MM.1S (cell line): Measurements from ENCODE around the gene ADAMTSL1.

Experiments used
- DNase-seq: peaks from one replicate; pipeline ENCODE4 v3.0.0-alpha.2; 2015
- H2AFZ ChIP-seq: fragments of 300-600 bp; sonication (generic); 2 replicates; pipeline ENCODE4 v1.6.0; 2016; ENCODE audit warnings: antibody characterized with exemption, low read length
- H3F3A ChIP-seq: fragments of 300-600 bp; sonication (generic); 2 replicates; pipeline ENCODE4 v1.6.1; 2016; ENCODE audit warnings: mild to moderate bottlenecking, antibody characterized with exemption, low read length, moderate library complexity, mixed read lengths; ENCODE audit not compliant: insufficient read depth
- H3K27ac ChIP-seq: fragments of 300-600 bp; sonication (generic); 2 replicates; pipeline ENCODE4 v1.5.1; 2016; ENCODE audit warnings: mild to moderate bottlenecking, low read length
- H3K27me3 ChIP-seq: fragments of 300-600 bp; sonication (generic); replicated peaks from 2 replicates; pipeline ENCODE4 v1.6.0; 2016; ENCODE audit warnings: low read length; ENCODE audit not compliant: insufficient read depth
- H3K36me3 ChIP-seq: fragments of 300-600 bp; sonication (generic); replicated peaks from 2 replicates; pipeline ENCODE4 v1.6.1; 2016; ENCODE audit warnings: mild to moderate bottlenecking, low read length, mixed read lengths; ENCODE audit not compliant: insufficient read depth
- H3K4me1 ChIP-seq: fragments of 300-600 bp; sonication (generic); 2 replicates; pipeline ENCODE4 v1.6.1; 2016; ENCODE audit warnings: low read length, mixed read lengths
- H3K4me2 ChIP-seq: fragments of 300-600 bp; sonication (generic); 2 replicates; pipeline ENCODE4 v1.6.0; 2016; ENCODE audit warnings: low read depth, low read length
- H3K4me3 ChIP-seq: fragments of 300-600 bp; sonication (generic); 2 replicates; pipeline ENCODE4 v1.5.1; 2016; ENCODE audit warnings: low read length, mixed read lengths
- H3K79me2 ChIP-seq: fragments of 300-600 bp; sonication (generic); 2 replicates; pipeline ENCODE4 v1.6.1; 2016; ENCODE audit warnings: mixed run types, low read length, mixed read lengths
- H3K9ac ChIP-seq: fragments of 300-600 bp; sonication (generic); 2 replicates; pipeline ENCODE4 v1.6.1; 2016; ENCODE audit warnings: low read length, mixed read lengths
- H3K9me2 ChIP-seq: fragments of 300-600 bp; sonication (generic); replicated peaks from 2 replicates; pipeline ENCODE4 v1.6.1; 2016; ENCODE audit warnings: mild to moderate bottlenecking, low read length, mixed read lengths; ENCODE audit not compliant: insufficient read depth
- H3K9me3 ChIP-seq: fragments of 300-600 bp; sonication (generic); replicated peaks from 2 replicates; pipeline ENCODE4 v1.6.1; 2016; ENCODE audit warnings: mild to moderate bottlenecking, low read length, mixed read lengths; ENCODE audit not compliant: insufficient read depth
- H4K20me1 ChIP-seq: fragments of 300-600 bp; sonication (generic); 2 replicates; pipeline ENCODE4 v1.6.1; 2016; ENCODE audit warnings: mild to moderate bottlenecking, low read length, moderate library complexity, mixed read lengths; ENCODE audit not compliant: insufficient read depth
- EZH2 ChIP-seq: fragments of 300-600 bp; sonication (generic); optimal IDR thresholded peaks from 2 replicates; pipeline ENCODE3; 2017; ENCODE audit warnings: low read depth, mild to moderate bottlenecking, antibody characterized with exemption, low read length, mixed read lengths
- EZH2phosphoT487 ChIP-seq: fragments of 300-600 bp; sonication (generic); IDR thresholded peaks from 2 replicates; pipeline ENCODE4 v1.6.1; 2018; ENCODE audit warnings: antibody characterized with exemption, low read length
- TF ChIP-seq, protein P1 (sequence below): fragments of 300-600 bp; sonication (generic); IDR thresholded peaks from 2 replicates; pipeline ENCODE4 v1.5.1; 2016; ENCODE audit warnings: antibody characterized with exemption, low read length, mixed read lengths

The ADAMTSL1 gene

DNA sequence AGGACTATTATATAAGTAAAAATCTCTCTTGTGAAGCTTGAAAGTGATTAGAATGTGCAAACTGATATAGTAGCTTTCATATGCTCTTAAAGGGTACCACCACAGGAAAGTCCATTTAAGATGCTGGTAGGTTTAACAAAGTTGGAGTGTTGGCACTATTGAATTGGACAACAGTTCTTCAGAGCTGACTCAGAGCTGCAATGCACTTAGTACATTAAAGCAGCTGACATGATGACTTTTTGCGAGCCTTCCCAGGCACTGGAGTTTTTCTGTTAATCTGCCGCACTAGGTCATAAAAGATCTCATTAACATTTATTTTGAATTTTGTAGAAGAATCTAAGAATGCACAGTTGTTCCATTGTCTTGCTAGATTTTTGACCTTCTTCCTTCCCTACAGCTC is 243.8 kb downstream of the ADAMTSL1 start:
- Histone ChIP-seq H3K27ac (no peak overlapping the region), H3K9me2 (no peaks in the 10 kb centered on the region), H3K4me3 (no peak overlapping the region), H3F3A (no peaks in the 10 kb centered on the region), H3K4me2 (no peak overlapping the region), H4K20me1 (no peaks in the 10 kb centered on the region), H3K9me3 (no peaks in the 10 kb centered on the region), H3K79me2 (no peaks in the 10 kb centered on the region), H3K36me3 (no peaks in the 10 kb centered on the region), H3K4me1 (no peaks in the 10 kb centered on the region), H3K9ac (no peak overlapping the region), H2AFZ (no peak overlapping the region), H3K27me3 (no peaks in the 10 kb centered on the region)
- no peak for DNase-seq
- TF ChIP-seq EZH2phosphoT487, result no peak
- TF ChIP-seq EZH2, result no peak

DNA sequence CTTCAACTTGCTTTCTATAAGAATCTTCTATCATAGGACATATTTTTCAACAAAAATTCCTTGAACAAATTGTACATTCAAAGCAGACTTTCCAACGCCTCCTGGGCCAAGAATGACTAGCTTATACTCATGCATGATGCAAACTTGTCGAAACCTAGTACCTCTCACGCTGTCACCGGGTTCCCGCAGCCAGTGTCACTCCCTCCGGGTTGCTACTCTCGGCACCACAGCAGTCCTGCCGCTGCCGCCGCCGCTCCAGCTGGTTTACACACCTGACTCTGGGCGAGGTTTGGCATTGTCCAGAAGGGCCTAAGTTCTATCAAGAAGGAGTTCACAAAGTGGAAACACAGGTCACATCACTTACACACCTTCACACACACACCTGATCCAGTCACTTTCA is 244.4 kb downstream of the ADAMTSL1 start:
- Histone ChIP-seq H3K9ac (no peak overlapping the region), H3K4me3 (no peak overlapping the region), H4K20me1 (no peaks in the 10 kb centered on the region), H3K4me2 (no peak overlapping the region), H3K36me3 (no peaks in the 10 kb centered on the region), H3K9me3 (no peaks in the 10 kb centered on the region), H3K27me3 (no peaks in the 10 kb centered on the region), H3F3A (no peaks in the 10 kb centered on the region), H2AFZ (no peak overlapping the region), H3K79me2 (no peaks in the 10 kb centered on the region), H3K27ac (no peak overlapping the region), H3K9me2 (no peaks in the 10 kb centered on the region), H3K4me1 (no peaks in the 10 kb centered on the region)
- TF ChIP-seq, protein P1, sequence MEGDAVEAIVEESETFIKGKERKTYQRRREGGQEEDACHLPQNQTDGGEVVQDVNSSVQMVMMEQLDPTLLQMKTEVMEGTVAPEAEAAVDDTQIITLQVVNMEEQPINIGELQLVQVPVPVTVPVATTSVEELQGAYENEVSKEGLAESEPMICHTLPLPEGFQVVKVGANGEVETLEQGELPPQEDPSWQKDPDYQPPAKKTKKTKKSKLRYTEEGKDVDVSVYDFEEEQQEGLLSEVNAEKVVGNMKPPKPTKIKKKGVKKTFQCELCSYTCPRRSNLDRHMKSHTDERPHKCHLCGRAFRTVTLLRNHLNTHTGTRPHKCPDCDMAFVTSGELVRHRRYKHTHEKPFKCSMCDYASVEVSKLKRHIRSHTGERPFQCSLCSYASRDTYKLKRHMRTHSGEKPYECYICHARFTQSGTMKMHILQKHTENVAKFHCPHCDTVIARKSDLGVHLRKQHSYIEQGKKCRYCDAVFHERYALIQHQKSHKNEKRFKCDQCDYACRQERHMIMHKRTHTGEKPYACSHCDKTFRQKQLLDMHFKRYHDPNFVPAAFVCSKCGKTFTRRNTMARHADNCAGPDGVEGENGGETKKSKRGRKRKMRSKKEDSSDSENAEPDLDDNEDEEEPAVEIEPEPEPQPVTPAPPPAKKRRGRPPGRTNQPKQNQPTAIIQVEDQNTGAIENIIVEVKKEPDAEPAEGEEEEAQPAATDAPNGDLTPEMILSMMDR, result no peak
- TF ChIP-seq EZH2 (no peak), EZH2phosphoT487 (no peak)
- no peak for DNase-seq

DNA sequence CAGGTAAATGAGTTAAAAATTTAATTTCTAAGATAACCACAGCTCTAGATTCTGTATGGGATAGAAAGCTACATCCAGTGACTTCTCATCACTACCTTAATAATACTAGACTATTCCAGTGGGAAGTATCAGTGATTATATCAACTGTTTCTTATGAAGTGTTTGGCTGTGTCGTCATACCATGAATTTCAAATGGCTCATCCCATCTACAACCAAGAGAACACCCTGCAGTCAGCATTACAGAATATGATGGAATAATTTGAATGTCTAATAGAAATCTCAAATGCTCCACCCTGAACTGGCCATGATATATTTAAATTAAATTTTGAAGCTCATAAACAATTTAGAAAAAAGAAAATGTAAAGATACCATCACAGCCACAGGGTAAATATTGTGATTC is 245.0 kb downstream of the ADAMTSL1 start:
- no peak overlapping the region for H3K27ac ChIP-seq
- no peak overlapping the region for H3K4me2 ChIP-seq
- H3F3A ChIP-seq, result no peaks in the 10 kb centered on the region
- no peak overlapping the region for H3K4me3 ChIP-seq
- H3K79me2 ChIP-seq, result no peaks in the 10 kb centered on the region
- no peak overlapping the region for H2AFZ ChIP-seq
- no peaks in the 10 kb centered on the region for H3K9me2 ChIP-seq
- H3K36me3 ChIP-seq, result no peaks in the 10 kb centered on the region
- no peaks in the 10 kb centered on the region for H3K9me3 ChIP-seq
- H3K9ac ChIP-seq, result no peak overlapping the region
- no peak for DNase-seq
- no peaks in the 10 kb centered on the region for H4K20me1 ChIP-seq
- H3K4me1 ChIP-seq, result no peaks in the 10 kb centered on the region
- TF ChIP-seq EZH2 (no peak), EZH2phosphoT487 (no peak)
- TF ChIP-seq, protein P1, result no peak
- H3K27me3 ChIP-seq, result no peaks in the 10 kb centered on the region

DNA sequence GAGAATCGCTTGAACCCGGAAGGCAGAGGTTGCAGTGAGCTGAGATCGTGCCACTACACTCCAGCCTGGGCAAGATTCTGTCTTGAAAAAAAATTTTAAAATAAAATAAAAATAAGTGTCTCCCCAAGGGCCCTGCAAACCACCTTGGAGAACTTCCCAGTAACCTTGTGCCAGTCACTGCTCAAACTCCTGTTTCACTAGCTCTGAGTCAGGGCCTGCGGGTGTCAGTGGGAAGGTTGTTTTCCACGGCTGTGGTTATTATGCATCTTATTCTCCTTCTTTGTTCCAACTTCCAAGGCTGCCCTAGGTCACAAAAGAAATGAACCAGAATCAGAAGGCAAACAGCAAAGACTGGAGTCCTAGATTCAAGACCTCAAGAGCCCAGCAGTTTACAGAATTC is 246.7 kb downstream of the ADAMTSL1 start:
- TF ChIP-seq, protein P1, result no peak
- TF ChIP-seq EZH2phosphoT487 (no peak), EZH2 (no peak)
- no peaks in the 10 kb centered on the region for H3K36me3 ChIP-seq
- H3K9ac ChIP-seq, result no peak overlapping the region
- no peak overlapping the region for H3K4me3 ChIP-seq
- H3K4me1 ChIP-seq, result no peaks in the 10 kb centered on the region
- no peak overlapping the region for H3K27ac ChIP-seq
- H4K20me1 ChIP-seq, result no peaks in the 10 kb centered on the region
- no peak overlapping the region for H3K4me2 ChIP-seq
- no peaks in the 10 kb centered on the region for H3F3A ChIP-seq
- no peaks in the 10 kb centered on the region for H3K9me3 ChIP-seq
- no peak for DNase-seq
- H2AFZ ChIP-seq, result no peak overlapping the region
- no peaks in the 10 kb centered on the region for H3K9me2 ChIP-seq
- no peaks in the 10 kb centered on the region for H3K27me3 ChIP-seq
- no peaks in the 10 kb centered on the region for H3K79me2 ChIP-seq
